HG03520 (cell line): ENCODE data around the gene SMIM8.
A peak's percentile ranks its signal among the peaks of the same experiment; 100 is the strongest.
"Not testable (repeated sequence)": the region's sequence is repeated elsewhere in the genome, so short reads cannot be mapped to it uniquely, and the experiment has no call there.

Source experiments
- ATAC-seq: cut with Tn5 transposase; IDR thresholded peaks from one replicate; pipeline ENCODE4 v1.9.1; 2021; ENCODE audit warnings: mild to moderate bottlenecking, moderate library complexity; ENCODE audit not compliant: unreplicated experiment

SMIM8 gene

GRCh38 chr6:87322304-87323212 lies at the start of gene SMIM8:
Gene SMIM8 (plus strand): TSS chr6:87322588. CDS start chr6:87337032, 14,444 bp downstream.
- peak; percentile 100 for ATAC-seq

GRCh38 chr6:87274660-87275274 lies 47.6 kb upstream of the SMIM8 start:
- ATAC-seq, result no peak

- ATAC-seq, result no peak
Observed at GRCh38 chr6:87276624-87277023, 45.8 kb upstream of the SMIM8 start.

GRCh38 chr6:87277123-87277522 lies 45.3 kb upstream of the SMIM8 start:
- ATAC-seq, result no peak

- no peak for ATAC-seq
Observed at GRCh38 chr6:87279196-87279595, 43.2 kb upstream of the SMIM8 start.

- ATAC-seq, result no peak
Observed at GRCh38 chr6:87281426-87281825, 41.0 kb upstream of the SMIM8 start.

GRCh38 chr6:87282743-87283142 lies 39.6 kb upstream of the SMIM8 start:
- no peak for ATAC-seq

GRCh38 chr6:87283461-87283860 lies 38.9 kb upstream of the SMIM8 start:
- ATAC-seq, result no peak

- ATAC-seq, result no peak
Observed at GRCh38 chr6:87287251-87287650, 35.1 kb upstream of the SMIM8 start.

GRCh38 chr6:87289571-87289970 lies 32.8 kb upstream of the SMIM8 start:
- ATAC-seq, result no peak

- no peak for ATAC-seq
Observed at GRCh38 chr6:87291883-87292282, 30.5 kb upstream of the SMIM8 start.

- no peak for ATAC-seq
Observed at GRCh38 chr6:87293526-87293925, 28.9 kb upstream of the SMIM8 start.

- no peak for ATAC-seq
Observed at GRCh38 chr6:87297119-87297518, 25.3 kb upstream of the SMIM8 start.

- ATAC-seq, result not testable (repeated sequence)
Observed at GRCh38 chr6:87301277-87301676, 21.1 kb upstream of the SMIM8 start.

- no peak for ATAC-seq
Observed at GRCh38 chr6:87308970-87309369, 13.4 kb upstream of the SMIM8 start.

- no peak for ATAC-seq
Observed at GRCh38 chr6:87312860-87313259, 9.5 kb upstream of the SMIM8 start.

GRCh38 chr6:87315071-87315470 lies 7.3 kb upstream of the SMIM8 start:
- ATAC-seq, result no peak

GRCh38 chr6:87319271-87319987 lies 3.0 kb upstream of the SMIM8 start:
- ATAC-seq, result no peak

- not testable (repeated sequence) for ATAC-seq
Observed at GRCh38 chr6:87323880-87324279, 1.5 kb downstream of the SMIM8 start.

- no peak for ATAC-seq
Observed at GRCh38 chr6:87330961-87331360, 8.6 kb downstream of the SMIM8 start.

GRCh38 chr6:87333033-87333432 lies 10.6 kb downstream of the SMIM8 start:
- ATAC-seq, result no peak
